GM21367 (cell line): ENCODE data around the gene MAPKBP1.

Experiments
- ATAC-seq: cut with Tn5 transposase; IDR thresholded peaks from one replicate; pipeline ENCODE4 v1.9.1; 2021; ENCODE audit not compliant: unreplicated experiment

Gene MAPKBP1

GRCh38 chr15:41847981-41848380 lies 73.7 kb downstream of the MAPKBP1 start:
- no peak for ATAC-seq

DNA sequence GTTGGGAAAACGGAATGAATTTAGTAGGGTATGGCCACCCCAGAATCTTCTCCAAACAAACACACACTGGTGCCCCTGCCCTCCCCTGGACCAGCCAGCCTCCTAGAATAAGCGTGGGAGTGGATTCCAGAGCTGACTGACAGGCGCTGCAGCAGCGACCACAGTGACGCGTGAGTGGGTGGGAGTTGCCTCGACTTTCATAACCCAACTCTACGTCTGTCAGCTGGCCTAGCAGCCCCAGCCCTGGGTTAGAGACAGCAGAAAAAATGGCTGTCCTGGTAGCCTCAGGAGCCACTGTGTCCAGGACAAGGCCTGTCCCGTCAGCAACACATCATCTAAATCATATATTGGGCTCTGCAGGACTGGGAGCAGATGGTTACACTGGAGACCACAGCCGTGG lies 74.3 kb downstream of the MAPKBP1 start:
- no peak for ATAC-seq

DNA sequence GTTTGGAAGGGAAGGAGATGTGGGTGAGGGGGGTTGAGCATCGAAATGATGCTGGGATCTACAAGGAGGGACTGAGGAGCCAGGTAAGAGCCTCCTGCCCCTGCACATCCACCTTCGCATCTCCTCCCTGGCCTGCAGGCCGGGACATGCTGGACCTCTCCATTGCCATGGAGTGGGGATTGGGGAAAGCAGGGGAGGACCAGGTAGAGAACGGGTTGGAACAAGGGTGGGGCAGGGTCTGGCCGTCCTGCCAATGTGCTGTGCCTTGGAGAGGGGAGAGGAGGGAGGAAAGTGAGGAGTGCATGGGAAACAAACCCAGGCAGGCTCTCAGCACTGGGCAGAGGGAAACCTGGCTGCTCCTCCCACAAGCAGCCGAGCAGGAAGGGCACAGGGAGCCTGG lies 74.9 kb downstream of the MAPKBP1 start:
- ATAC-seq: no peak

DNA sequence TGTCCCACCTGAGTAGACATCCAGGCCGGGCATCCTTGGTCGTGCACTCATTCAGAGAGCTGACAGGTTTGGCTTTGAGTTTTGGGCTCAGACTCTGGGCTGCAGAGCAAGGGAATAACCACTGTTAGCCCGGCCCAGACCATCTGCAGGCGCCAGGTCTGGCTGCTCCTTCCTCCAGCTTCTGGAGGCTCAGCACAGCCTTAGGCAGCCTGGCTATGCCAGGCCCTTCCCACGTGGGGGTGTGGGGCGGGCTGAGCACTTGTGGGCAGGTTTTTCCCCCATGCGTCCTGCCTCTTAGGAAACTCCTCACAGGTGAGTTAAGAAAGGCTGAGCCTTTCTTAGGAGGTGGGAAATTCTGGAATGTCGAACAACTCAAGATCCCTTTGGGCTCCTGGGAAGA lies 75.6 kb downstream of the MAPKBP1 start:
- no peak for ATAC-seq

GRCh38 chr15:41850482-41851166 lies 76.3 kb downstream of the MAPKBP1 start:
- no peak for ATAC-seq

GRCh38 chr15:41851167-41851523 lies 76.9 kb downstream of the MAPKBP1 start:
- no peak for ATAC-seq

DNA sequence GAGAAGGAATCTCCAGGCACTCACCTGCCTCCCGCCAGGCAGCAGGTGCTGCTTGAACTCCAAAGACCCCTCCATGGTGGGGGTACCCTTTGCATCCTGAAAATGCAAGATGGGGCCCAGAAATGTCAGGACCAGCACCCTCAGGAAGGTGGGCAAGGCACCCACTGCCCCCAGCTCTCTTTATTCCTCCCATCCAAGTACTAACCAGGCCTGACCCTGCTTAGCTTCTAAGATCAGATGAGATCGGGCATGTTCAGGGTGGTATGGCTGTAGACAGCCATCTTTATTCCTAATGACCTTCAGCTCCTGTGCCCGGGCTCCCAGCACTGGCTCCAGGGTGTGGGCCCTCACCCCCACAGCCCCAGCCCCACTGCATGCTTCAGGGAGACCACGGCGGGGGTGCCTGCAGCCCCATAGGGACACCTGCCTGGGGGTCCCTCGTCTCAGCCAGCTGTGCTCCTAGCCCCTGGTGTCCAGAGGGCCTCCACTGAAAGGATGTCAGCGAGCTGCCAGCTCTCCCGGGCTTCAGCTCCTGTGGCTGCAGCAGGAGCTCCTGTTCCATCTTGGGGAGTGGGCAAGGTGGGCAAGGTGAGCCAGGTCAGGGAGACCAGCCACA lies 77.6 kb downstream of the MAPKBP1 start:
- ATAC-seq: no peak

GRCh38 chr15:41852736-41853590 lies 78.7 kb downstream of the MAPKBP1 start:
- ATAC-seq: no peak

GRCh38 chr15:41853831-41854230 lies 79.5 kb downstream of the MAPKBP1 start:
- no peak for ATAC-seq

DNA sequence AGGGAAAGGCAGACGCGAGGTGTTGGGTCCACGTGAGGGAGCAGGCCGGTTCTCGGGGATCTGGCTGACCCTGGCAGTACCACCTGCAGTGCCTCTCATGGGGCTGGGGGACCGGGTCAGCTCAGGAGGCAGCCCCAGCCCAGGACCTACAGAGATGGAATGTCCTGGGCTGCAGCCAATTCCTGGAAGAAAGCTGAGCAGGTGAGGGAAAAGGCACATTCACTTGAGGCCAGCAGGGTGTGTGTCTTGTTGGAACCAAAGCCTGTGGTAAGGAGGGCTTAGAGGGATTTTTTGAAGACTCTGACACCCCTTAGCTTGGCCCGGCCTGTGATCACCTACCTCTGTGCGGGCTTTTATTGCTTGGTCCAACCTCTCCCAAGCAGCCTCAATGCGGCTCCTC lies 80.2 kb downstream of the MAPKBP1 start:
- ATAC-seq: no peak

GRCh38 chr15:41855261-41855961 lies 81.1 kb downstream of the MAPKBP1 start:
- no peak for ATAC-seq

- ATAC-seq: no peak
Observed at GRCh38 chr15:41856262-41856661, 82.0 kb downstream of the MAPKBP1 start.

GRCh38 chr15:41856716-41857115 lies 82.4 kb downstream of the MAPKBP1 start:
- ATAC-seq: no peak

GRCh38 chr15:41857316-41857715 lies 83.0 kb downstream of the MAPKBP1 start:
- no peak for ATAC-seq

- no peak for ATAC-seq
Observed at GRCh38 chr15:41858756-41859155, 84.5 kb downstream of the MAPKBP1 start.

DNA sequence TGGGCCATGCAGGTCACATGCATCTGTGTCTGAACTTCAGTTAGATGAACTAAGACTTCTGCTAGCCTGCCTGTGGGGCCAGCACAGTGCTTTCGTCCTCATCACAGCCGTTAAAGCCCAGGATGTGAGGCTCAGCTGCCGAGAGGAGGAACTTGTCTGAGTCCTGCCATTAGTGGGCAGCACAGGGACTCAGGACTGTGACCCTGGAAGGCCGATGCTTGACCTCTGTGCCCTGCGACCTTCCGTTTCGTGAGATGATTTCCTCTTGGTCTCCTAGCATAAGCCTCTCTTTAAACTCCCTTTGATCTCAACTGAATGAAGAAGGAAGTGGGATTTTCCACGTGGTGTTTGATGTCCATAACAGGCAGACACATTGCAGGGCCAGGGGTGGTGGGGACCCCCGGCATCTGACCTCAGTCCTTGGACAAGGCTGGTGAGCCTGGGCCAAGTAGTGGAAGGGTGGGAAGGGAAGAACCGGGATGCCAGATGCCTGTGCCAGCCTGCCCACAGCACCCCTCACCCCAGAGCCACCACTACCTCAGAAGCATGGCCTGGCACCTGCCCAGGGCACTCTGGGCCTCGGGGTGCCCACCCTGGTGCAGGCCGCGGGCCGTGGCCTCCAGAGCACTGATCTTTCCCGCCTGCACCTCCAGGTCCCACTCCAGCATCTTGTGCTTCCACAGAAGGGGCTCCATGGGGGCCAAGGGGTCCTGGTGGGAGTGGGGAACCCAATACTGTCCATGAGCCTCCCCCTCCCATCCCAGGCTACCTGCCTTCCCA lies 86.0 kb downstream of the MAPKBP1 start:
- no peak for ATAC-seq

DNA sequence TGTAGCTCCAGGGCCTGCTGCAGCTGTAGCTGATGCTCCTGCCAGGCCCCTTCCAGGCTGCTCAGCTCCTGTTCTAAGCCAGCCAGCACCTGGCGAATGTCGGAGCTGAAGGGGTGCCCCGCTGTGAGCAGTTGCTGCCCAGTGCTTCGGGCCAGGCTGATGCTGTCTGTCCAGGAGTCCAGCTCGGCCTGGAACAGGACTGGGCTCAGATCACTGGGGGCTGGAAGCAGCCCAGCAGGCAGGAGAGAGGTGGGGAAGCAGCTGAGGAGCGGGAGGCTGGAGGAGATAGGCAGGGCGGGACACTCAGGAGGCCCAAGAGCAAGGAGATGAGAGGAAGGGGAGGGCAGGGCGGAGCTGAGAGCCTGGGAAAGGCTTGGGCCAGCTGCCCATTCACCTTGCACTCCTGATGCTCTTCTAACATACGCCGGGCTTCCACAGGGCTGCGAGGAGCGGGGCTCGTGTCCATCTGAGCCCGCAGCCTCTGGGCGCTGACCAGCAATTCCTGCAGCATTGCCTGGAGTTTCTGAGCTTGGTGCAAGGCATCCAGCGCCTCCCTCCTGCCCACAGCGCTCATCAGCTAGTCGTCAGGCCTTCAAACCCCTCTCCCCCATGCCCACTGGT lies 87.6 kb downstream of the MAPKBP1 start:
- ATAC-seq: no peak

DNA sequence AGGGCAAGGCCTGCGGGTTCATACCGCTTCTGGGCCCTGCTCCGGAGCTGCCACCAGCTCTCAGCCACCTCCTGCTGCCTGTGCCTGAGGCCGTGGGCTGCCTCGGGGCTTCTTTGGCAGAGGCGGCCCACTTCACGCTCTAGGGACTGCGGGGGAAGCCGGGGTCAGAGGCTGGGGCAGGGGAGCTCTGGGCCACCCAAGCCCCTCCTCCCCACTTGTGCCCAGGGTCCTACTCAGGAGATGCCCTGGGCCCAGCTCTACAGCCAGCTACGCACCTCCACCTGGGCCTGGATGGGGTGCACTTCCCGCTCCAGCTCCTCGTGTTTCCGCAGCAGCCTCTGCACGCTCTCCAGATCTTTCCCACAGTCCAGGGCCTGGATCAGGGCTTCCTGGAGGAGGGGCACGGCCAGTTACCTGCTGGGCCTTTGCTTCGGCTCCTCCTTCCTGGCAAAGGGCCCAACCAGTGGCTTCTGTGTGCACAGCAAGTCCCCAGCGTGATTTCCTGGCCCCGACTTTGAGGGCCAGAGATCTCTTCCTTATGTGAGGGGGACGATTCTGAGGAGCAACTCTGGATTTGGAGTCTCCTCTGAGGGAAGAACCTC lies 88.3 kb downstream of the MAPKBP1 start:
- no peak for ATAC-seq

DNA sequence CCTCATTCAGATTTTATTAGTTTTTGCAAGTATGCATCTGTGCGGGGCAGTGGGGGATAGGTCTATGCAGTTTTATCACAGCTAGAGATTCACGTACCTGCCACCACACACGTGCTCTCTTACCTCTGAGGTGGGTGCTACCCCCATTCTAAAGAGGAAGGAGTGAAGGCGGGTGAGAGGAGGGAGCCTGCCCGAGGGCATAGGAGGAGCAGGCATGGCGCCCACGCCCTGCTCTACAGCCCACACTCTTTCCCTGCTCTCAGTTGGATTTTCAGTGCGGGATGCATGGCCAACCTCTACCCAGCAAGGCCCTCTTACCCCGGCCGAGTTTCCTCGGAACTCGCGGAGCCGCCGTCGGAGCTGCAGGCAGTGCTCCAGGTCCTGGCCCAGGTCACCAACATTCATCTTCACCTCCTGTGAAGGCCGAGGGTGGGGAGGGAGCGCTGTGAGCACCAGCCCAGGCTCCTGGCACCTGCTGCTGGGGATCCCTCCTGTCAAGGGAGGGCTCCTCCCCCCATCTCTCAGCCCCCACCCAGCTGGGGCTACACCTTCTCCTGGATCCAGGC lies 91.3 kb downstream of the MAPKBP1 start:
- no peak for ATAC-seq
